Measurements from ENCODE around the gene NARF.
"Not testable (repeated sequence)": the region's sequence is repeated elsewhere in the genome, so short reads cannot be mapped to it uniquely, and the experiment has no call there.

Gene NARF

DNA sequence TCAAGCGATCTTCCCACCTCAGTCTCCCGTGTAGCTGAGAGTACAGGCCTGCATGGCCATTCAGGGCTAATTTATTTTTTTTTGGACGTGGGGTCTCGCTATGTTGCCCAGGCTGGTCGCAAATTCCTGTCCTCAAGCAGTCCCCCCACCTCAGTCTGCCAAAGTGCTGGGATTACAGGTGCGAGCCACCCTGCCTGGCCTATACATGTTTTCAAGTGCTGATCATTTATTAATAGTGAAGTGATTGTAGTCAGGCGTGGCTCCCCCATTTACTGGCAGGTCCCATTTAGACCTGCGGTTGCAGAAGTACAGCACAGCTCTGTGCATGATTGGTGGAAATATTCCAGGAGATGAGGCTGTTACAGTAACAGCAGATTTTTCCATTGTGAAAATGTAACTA is 69.4 kb downstream of the NARF start:
- Mint-ChIP-seq H3K36me3 (ENCODE audit: low read depth) (peaks cover 9% of the 10 kb centered on the region), H3K4me1 (ENCODE audit: low read depth) (peaks cover 68% of the 10 kb centered on the region), H3K9me3 (no peaks in the 10 kb centered on the region), H3K27ac (no peak overlapping the region), H3K27me3 (no peaks in the 10 kb centered on the region), H3K4me3 (no peak overlapping the region)
- intact Hi-C loops (cut with micrococcal nuclease): no loop called here

DNA sequence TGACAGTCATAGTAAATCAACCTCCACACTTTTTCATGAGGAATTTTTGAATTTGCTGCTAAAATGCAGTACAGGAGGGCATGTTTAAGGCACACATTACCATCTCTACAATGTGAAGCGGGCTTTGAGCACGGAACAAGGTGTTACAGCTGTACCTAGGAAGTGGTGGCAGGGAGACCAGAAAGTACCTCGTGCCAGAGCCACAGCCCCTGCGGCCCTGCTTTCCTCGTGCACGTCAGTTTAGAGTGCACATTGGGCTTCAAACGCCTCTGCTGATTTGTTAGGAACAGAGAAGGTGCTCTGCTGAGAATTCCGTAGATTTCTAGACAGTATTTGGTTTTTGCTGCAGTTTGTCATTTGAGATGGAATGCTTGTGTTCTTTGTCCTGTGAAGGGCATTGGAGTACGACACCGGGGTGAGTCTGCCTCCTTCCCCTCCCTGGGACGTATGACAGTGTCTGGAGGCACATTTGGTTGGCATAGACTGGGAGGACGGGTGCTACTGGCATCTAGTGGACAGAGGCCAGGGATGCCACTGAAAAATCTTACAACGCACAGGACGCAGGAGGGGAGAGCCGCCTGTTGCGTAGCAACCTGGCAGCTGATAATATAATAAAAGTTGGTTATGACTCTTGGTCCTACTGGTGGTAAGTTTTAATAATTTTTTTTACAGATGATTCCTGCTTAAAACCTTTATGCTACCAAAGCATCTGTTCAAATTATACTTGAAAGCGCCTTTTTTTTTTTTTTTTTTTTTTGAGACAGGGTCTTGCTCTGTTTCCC is 70.1 kb downstream of the NARF start:
- Mint-ChIP-seq H3K4me3 (no peak overlapping the region), H3K9me3 (no peaks in the 10 kb centered on the region), H3K4me1 (ENCODE audit: low read depth) (peaks cover 66% of the 10 kb centered on the region), H3K27me3 (no peaks in the 10 kb centered on the region), H3K36me3 (ENCODE audit: low read depth) (peaks cover 4% of the 10 kb centered on the region), H3K27ac (no peak overlapping the region)
- intact Hi-C loops (cut with micrococcal nuclease): no loop called here

DNA sequence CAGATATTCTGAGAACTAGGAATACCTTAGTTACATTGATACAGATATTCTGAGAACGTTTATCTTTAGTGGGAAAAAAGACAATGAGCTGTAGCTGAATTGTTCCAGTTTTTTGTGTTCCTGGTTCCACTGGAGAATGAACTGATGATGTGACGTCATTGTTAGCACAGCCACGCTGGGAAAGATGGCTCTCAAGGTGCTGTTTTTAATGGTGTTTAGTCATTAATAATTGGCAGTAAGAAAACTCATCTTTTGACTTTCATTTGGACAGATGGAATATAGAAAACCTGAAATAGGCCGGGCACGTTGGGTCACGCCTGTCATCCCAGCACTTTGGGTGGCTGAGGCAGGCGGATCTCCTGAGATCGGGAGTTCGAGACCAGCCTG is 71.4 kb downstream of the NARF start:
- Mint-ChIP-seq H3K27me3 (no peaks in the 10 kb centered on the region), H3K36me3 (ENCODE audit: low read depth) (peaks cover 4% of the 10 kb centered on the region), H3K27ac (no peak overlapping the region), H3K4me1 (ENCODE audit: low read depth) (peaks cover 71% of the 10 kb centered on the region), H3K4me3 (no peak overlapping the region), H3K9me3 (no peaks in the 10 kb centered on the region)
- intact Hi-C loops (cut with micrococcal nuclease): no loop called here

DNA sequence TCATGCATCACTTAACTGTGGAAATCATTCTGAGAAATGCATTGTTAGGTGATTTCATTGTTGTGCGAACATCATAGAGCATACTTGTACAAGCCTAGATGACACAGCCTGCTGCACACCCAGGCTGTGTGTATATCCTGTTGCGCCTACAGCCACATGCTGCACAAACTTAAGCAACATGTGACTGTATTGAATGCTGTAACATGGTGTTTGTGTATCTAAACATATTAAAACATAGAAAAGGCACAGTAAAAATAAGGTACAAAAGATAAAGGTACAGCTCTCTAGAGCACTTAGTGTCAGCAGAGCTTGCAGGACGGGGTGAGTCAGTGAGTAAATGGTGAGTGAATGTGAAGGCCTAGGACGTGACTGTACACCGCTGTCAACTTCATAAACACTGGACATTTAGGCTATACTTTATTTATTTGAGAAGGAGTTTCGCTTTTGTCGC is 72.9 kb downstream of the NARF start:
- intact Hi-C loops (cut with micrococcal nuclease): no loop called here
- Mint-ChIP-seq H3K9me3 (no peaks in the 10 kb centered on the region), H3K4me3 (no peak overlapping the region), H3K27ac (peak overlapping the region; percentile 57), H3K4me1 (ENCODE audit: low read depth) (peaks cover 72% of the 10 kb centered on the region), H3K27me3 (no peaks in the 10 kb centered on the region), H3K36me3 (ENCODE audit: low read depth) (peaks cover 4% of the 10 kb centered on the region)

DNA sequence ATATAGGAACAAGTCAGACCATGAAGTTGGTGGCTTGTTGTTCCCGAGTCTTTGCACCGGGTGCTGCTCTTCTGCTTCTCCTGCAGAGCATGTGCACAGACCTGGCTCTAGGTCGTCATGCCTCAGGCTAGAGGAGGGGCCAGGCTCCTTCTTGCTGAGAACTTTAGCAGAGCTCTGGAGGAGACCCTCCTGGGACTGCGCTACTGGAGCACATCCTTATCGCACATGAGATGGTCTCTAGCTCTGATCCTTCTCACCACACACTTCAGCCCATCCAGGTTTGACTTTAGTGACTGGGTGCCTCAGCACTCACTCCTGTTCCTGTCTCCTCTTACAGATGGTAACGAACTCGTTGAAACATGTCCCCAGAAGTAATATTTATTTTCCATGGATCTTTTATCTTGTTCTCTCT is 75.9 kb downstream of the NARF start:
- peak overlapping the region; percentile 85 for H3K27ac Mint-ChIP-seq
- H3K4me3 Mint-ChIP-seq: no peak overlapping the region

DNA sequence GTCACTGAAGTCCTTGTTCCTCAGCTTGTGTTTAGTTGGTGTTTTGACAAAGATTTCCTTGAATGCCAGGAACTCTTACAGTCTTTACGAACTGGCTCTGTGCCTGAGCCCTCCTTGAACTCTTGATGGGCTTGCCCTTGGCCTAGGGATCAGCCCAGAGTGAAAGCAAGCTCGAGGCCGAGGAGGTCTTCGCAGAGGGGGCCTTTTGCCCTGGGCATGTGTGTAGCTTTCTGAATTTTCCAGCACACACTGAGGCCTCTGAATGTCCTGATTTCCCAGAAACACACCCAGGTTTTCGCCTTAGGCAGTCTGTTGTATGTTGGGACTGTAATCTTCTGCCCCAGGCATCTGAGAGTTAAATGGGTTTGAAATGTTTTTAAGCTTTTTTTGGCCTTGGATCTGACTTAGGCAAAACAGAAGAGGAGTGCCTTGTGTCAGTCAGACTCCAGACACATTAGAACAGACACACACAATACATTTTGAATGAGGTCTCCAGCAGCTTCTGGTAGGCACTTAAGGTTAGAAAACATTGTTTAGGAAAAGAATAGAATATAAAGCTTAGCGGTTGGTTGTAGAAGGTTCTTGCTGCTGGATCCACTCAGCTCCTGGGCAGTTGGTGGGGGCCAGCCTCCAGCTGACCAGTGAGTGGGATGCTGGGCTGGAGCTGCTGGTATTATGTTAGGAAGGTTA is 78.1 kb downstream of the NARF start:
- H3K9me3 Mint-ChIP-seq: no peaks in the 10 kb centered on the region
- H3K36me3 Mint-ChIP-seq (ENCODE audit: low read depth): no peaks in the 10 kb centered on the region
- no peaks in the 10 kb centered on the region for H3K27me3 Mint-ChIP-seq
- no peak overlapping the region for H3K4me3 Mint-ChIP-seq
- H3K27ac Mint-ChIP-seq: peak overlapping the region; percentile 85
- intact Hi-C loops (cut with micrococcal nuclease): no loop called here
- peaks cover 72% of the 10 kb centered on the region for H3K4me1 Mint-ChIP-seq (ENCODE audit: low read depth)

More for the DNA sequence above, 75.9 kb downstream of the NARF start:
- Mint-ChIP-seq H3K27me3 (no peaks in the 10 kb centered on the region), H3K36me3 (ENCODE audit: low read depth) (no peaks in the 10 kb centered on the region), H3K4me1 (ENCODE audit: low read depth) (peaks cover 75% of the 10 kb centered on the region), H3K9me3 (no peaks in the 10 kb centered on the region)
- intact Hi-C loops (cut with micrococcal nuclease): no loop called here

DNA sequence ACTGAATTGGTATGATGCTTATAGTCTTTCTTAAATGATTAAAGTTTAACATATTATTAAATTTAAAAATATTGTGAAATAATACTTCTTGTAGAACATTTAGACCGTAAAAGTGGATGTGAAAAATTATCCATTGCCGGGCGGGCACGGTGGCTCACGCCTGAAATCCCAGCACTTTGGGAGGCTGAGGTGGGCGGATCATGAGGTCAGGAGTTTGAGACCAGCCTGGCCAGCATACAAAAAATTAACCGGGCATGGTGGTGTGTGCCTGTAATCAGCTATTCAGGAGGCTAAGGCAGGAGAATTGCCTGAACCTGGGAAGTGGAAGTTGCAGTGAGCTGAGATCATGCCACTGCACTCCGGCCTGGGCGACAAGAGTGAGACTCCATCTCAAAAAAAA is 78.7 kb downstream of the NARF start:
- intact Hi-C loops (cut with micrococcal nuclease); H3K9me3 Mint-ChIP-seq; H3K4me3 Mint-ChIP-seq; H3K36me3 Mint-ChIP-seq (ENCODE audit: low read depth); H3K27me3 Mint-ChIP-seq: not testable (repeated sequence)
- Mint-ChIP-seq H3K4me1 (ENCODE audit: low read depth) (peaks cover 70% of the 10 kb centered on the region), H3K27ac (peak overlapping the region; percentile 85)

DNA sequence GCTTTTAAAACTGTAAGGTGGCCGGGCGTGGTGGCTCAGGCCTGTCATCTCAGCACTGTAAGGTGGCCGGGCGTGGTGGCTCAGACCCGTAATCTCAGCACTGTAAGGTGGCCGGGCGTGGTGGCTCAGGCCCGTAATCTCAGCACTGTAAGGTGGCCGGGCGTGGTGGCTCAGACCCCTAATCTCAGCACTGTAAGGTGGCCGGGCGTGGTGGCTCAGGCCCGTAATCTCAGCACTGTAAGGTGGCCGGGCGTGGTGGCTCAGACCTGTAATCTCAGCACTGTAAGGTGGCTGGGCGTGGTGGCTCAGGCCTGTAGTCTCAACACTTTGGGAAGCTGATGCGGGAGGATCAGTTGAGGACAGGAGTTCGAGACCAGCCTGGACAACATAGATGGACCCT is 80.5 kb downstream of the NARF start:
- H3K27ac Mint-ChIP-seq; H3K27me3 Mint-ChIP-seq; intact Hi-C loops (cut with micrococcal nuclease); H3K36me3 Mint-ChIP-seq (ENCODE audit: low read depth); H3K4me3 Mint-ChIP-seq; H3K9me3 Mint-ChIP-seq: not testable (repeated sequence)
- peaks cover 72% of the 10 kb centered on the region for H3K4me1 Mint-ChIP-seq (ENCODE audit: low read depth)

Measured in dendritic cell treated with granulocyte-macrophage colony-stimulating factor and Interleukin-4, amounts not matched to agents 40 ng/mL and 50 ng/mL, for 4 days (primary cell).